Bronchial epithelial cell (primary cell): ENCODE data around the gene KLHL25. TPM values are rescaled to one million over a fixed set of nuclear protein-coding genes. Genes with fewer than 3 reads are reported as not detected.

Experiments
- DNase-seq: peaks from one replicate; pipeline ENCODE4 v3.0.0-alpha.2; 2010; ENCODE audit warnings: low read depth
- FAIRE-seq: peaks from 2 replicates; lab custom pipeline; 2011; peaks lifted over from hg19 to GRCh38; lab: Jason Lieb, UNC
- H3K27me3 ChIP-seq: 2 replicates; pipeline ENCODE4 v1.5.1; 2011; ENCODE audit warnings: low read length; ENCODE audit not compliant: control insufficient read depth, insufficient read depth
- H3K36me3 ChIP-seq: 2 replicates; pipeline ENCODE4 v1.5.1; 2011; ENCODE audit warnings: low read length; ENCODE audit not compliant: control insufficient read depth, insufficient read depth
- H3K4me3 ChIP-seq: 2 replicates; pipeline ENCODE4 v1.5.1; 2011; ENCODE audit warnings: mild to moderate bottlenecking, low read depth, low read length, control low read depth
- CTCF ChIP-seq: IDR thresholded peaks from 2 replicates; pipeline ENCODE4 v1.5.1; 2011; ENCODE audit warnings: mild to moderate bottlenecking, moderate library complexity, low read length, control low read depth, inconsistent platforms; ENCODE audit not compliant: insufficient read depth, severe bottlenecking
- total RNA-seq: library from RNA; depleted of rRNA; stranded (reverse); fragments of >200 nt; gene quantifications from 2 replicates; pipeline ENCODE4 v1.2.1, GENCODE V29; 2014

Gene KLHL25
- total RNA-seq: 4.7 and 5.6 TPM in 2 replicates

- peak within 1 kb of the TSS; percentile 53 for H3K4me3 ChIP-seq
- no peak for TF ChIP-seq CTCF
- no peaks in the 10 kb centered on the region for H3K36me3 ChIP-seq
- DNase-seq (peak; percentile 84), FAIRE-seq (no peak)
- H3K27me3 ChIP-seq: no peaks in the 10 kb centered on the region
Observed at GRCh38 chr15:85794598-85795336, at the start of gene KLHL25. KLHL25 (minus strand) TSS chr15:85794925; CDS start chr15:85769810, 25,115 bp downstream.

GRCh38 chr15:85840802-85841152, 46.1 kb upstream of the KLHL25 start:
- no peak for TF ChIP-seq CTCF
- no peak for DNase-seq
- H3K4me3 ChIP-seq: no peak overlapping the region
- H3K36me3 ChIP-seq: no peaks in the 10 kb centered on the region
- FAIRE-seq: no peak
- no peaks in the 10 kb centered on the region for H3K27me3 ChIP-seq

- Histone ChIP-seq H3K27me3 (no peaks in the 10 kb centered on the region), H3K36me3 (no peaks in the 10 kb centered on the region), H3K4me3 (peak overlapping the region; percentile 15)
- TF ChIP-seq CTCF: peak; percentile 97
- FAIRE-seq (no peak), DNase-seq (peak; percentile 47)
Observed at GRCh38 chr15:85840079-85840801, 45.5 kb upstream of the KLHL25 start.

GRCh38 chr15:85839643-85840042, 44.9 kb upstream of the KLHL25 start:
- FAIRE-seq (no peak), DNase-seq (no peak)
- no peak for TF ChIP-seq CTCF
- H3K27me3 ChIP-seq: no peaks in the 10 kb centered on the region
- no peak overlapping the region for H3K4me3 ChIP-seq
- no peaks in the 10 kb centered on the region for H3K36me3 ChIP-seq

GRCh38 chr15:85838655-85839054, 43.9 kb upstream of the KLHL25 start:
- FAIRE-seq (no peak), DNase-seq (no peak)
- Histone ChIP-seq H3K4me3 (no peak overlapping the region), H3K27me3 (no peaks in the 10 kb centered on the region), H3K36me3 (no peaks in the 10 kb centered on the region)
- no peak for TF ChIP-seq CTCF
